ENCODE data around the gene BEST3.

The BEST3 gene

DNA sequence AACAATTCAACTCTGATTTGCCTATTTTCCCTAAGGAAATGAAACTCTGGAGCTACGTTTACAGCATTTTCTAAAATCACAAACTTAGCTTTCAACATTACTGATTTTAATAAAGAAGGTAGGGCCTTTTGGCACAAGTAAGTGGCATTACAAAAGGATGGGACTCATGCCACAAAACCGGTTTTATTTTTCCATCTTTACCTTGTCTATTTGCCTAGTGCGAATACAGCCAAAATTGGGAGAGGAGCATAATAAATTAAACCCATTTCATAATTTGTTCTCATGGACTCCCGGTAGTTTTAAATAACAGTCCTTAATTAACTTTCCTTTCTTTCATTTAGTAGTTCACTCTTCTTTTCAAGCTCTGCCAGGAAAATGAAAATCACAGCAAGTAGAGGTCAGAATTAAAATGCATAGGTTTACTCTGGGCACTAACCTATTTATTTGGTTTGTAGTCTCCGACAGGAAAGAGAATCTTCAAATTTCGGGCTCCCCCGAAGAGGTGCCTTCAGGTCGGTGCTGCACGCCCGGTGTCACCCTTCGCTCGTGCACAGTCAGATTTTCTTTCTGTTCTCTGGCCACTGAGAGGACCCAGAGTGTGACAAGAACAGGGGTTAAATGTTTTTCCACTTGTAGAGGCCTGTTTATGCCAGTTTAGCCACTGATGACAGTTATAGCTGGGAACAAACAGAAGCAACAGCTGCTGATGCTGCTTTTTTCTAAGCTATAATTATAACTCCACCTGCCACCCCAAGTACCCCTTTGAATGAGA lies at the start of gene BEST3:
TSS of gene BEST3 (minus strand) at position 535 of the 772 bp plus-strand sequence. CDS start 1,505 bp downstream, outside the sequence.
- DNase-seq: no peak

DNA sequence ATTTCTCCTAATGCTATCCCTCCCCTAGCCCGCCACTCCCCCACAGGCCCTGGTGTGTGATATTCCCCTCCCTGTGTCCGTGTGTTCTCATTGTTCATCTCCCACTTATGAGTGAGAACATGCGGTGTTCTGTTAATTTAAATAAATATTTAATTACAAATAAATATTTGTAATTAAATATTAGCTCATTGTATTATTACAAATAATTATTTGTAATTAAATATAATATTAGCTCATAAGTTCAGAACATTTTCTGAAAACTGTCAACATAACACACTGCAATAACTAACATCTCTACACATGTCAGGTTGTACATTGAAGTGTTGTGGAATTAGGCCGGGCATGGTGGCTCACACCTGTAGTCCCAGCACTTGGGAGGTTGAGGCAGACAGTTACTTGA lies 45.0 kb upstream of the BEST3 start:
- DNase-seq: no peak

DNA sequence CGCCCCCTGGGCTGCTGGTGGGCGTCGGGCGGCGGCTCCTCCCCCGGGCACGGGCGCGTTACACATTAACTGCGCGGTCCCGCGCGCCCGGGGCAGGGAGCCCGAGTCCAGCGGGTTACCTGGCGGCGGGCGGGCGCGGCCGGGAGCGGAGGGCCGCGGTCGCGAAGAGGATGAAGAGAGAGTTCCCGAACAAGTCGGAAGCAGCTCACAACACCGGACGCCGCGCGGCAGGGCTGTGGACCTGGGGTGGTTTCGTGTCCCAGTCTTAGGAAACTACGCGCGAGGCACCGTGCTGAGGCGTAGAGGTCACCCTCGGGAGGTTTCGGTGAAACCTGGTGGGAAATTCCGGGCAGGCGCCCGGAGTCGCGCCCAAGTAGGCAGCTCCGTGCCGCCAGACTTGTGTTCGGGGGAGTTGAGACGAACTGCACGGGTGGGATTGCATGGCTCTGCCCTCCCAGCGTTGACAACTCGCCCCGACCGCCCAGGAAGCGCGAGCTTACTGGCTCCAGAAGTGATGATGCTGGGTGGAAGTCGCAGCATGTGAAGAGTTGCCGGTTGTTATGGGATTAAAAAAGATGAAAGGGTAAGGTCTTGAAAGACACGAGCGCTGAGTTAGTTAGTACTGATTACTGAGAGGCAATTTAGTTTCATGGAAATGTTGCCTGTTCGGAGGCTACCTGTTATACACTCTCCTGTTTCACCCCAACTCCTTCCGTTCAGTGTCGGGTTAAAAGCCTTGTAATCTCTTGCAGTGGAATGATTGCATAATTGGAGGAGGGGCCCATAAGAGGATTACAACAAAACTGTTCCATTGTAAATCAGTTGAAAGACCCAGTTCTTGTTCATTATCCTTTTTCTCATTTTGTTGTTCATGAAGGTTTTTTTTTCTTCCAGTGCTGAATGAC lies 40.4 kb upstream of the BEST3 start:
- peak; percentile 55 to 69 (median 64) for DNase-seq

DNA sequence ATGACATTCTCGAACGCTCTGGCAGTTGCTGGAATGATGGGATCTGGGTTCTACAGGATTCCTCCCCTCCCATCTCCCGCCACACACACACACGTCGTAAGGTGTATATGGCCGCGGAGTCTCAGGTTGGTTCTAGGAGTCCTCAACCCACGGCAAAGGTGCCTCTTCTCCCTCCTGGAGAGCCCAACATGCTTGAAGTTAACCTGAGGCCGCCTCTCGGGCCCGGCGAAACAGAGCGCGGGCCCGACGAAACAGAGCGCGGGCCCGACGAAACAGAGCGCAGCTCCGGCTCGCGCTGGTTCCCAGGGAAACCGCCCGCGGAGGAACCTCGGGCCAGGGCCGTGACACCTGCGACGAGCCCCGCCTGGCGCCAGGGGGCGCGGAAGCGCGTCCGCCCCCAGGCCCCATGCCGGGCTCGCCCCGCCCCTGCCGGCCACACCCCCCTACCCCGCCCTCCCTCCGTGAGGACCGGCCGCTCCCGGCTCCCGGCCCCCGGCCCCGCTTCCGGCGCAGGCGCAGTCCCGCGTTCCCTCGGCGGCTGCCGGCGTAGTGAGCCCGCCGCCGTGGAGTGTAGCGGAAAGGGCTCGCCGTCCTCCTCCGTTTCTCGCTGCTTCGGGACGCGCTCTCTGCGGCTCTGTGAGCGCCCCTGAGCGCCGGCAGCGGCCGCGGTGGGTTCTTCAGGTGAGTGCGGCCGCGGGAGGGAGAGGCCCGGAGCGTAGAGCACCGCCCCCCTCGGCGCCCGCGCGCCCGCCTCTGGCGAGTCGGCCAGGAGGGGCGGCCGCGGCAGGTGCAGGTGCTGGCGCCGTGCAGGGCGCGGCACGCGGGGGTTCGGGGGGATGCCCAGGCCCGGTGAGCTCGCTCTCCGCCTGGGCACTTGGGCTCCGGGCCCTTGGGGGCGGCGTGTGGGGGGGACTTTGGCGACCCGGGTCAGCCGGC lies 39.5 kb upstream of the BEST3 start, which contains the start of gene RAB3IP:
TSS of gene RAB3IP (plus strand) at position 510 of the 936 bp plus-strand sequence. CDS start 16,549 bp downstream, outside the sequence.
- DNase-seq: peak; percentile 91 to 98 (median 96)

DNA sequence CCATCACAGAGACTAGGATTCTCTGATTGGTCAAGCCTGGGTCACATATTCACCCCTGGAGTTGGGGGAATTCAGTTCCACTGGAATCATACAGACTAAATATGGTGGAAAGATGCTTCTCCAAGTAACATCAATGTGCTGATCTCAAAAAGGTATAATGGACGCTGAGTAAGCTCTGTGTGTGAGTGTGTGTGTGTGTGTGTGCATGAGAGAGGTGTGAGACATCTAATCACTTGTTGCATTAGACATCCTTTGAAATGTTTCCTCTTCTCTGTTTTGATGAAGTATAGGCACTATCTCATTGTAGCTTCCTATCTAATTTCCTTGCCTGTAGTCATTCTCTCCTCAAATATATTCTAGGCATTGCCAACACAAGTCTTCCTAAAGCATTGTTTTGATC lies 34.5 kb upstream of the BEST3 start:
- no peak for DNase-seq

DNA sequence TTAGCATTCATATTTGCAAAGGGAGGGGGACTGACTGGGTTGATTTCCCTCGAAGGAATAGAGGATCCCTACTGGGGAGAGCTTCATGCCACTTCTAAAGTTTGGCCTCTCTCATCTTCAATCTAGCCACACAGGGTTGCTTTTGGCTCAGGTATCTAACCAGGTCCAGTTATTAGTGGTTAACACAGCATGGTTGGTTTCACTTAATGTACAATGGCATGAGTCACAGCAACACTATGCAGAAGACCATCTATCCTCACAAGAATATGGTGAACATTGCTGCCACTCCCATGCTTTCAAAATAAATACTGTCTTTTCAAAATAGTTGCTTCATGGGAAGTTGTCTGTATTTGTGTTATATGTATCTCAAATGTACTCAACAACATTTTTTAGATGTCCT lies 33.0 kb upstream of the BEST3 start:
- DNase-seq: no peak

DNA sequence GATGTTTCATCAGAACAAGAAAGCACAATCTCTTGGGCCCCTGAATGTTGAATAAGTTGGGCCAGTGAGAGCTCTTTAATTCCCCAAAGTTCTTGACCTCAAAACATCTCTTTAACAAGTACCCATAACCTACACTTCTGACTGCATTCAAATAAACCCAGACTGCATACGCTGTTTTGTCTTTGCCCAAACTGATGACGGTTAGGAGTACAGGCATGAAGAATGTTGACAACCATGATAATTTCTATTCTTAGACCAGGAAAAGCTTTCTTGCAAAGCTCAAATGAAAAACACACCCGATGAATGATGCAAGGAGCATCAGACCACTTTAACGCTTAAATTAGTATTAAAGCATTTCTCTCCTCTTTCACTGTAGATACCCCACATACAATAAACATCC lies 27.8 kb upstream of the BEST3 start:
- DNase-seq: no peak

DNA sequence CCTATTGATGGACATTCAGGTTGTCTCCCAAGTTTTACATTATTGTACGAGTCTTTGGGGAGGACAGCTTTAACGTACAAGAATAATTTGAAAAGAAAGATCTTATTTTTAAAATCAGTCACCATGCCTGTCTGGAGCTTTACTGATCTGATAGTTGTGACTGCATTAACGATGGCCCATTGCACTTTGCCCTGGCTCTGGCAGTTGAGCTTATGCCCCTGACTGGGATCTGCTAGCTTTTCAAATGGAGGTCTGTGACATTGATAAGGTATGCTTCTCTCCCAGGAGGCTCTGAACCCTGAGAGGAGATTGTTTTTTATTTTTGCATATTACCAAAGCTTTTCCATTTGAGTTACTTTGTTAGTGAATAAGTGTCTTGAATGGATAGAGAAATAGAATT lies 21.6 kb upstream of the BEST3 start:
- no peak for DNase-seq

DNA sequence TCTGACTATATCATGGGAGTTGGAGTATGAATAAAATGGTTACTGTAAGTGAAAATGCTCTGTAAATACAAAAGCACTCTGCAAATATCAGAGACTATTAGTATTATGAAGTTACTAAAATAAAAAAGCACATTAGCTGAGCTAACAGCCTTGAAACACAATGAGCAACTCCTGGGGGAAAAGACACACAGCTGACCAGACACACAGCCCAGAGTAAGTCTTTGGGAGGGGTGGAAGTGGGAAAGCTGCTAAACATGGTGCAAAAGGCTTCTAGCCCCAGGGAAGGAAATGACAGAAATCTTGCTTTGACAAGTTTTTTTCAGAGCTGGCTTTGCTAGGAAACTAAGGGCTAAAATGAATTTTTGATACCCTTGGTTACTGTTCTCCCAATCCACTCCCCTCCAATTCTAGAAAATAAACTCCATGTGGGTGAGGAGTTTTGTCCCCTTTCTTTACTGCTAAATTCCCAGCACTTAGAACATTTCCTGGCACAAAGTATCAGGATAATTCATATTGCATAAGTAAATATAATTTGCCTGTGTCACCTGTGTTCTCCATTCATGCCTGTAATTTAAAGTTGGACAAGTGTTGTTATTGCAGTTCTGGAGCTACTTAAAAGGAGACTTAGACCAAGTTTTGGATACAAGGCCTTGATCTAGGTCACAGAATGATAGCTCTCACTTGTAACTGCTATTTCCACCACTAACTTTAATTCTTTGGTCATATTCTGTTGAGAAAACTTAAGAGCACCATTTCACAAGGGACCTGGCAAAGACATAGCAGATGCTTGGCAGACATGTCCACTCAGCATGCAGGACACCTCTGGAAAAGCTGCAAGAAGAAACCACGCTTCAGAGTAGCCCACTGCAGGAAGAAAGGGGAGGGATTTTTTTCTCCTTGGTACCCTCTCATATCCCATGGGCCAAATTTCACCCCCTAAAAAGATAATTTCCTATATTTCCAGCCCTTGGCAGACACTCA lies 20.5 kb upstream of the BEST3 start:
- DNase-seq: no peak

DNA sequence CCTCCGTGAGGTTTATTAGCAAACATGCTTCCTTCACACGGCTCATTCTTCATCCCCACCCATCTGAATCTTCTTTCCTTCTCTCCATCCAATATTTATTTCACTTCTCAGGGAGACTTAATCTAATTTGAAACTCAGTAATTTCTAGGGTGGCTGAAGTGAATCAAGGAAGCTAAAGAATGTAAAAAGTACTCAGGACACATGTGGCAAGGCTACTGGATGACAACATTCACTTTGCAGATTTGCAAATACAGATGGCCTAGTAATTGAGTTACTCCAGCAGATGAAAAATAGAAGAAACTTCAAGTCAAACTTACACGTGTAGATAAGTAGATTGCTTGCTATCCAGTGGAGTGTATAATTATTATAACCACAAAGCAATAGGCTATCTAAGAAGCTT lies 15.4 kb upstream of the BEST3 start:
- no peak for DNase-seq

DNA sequence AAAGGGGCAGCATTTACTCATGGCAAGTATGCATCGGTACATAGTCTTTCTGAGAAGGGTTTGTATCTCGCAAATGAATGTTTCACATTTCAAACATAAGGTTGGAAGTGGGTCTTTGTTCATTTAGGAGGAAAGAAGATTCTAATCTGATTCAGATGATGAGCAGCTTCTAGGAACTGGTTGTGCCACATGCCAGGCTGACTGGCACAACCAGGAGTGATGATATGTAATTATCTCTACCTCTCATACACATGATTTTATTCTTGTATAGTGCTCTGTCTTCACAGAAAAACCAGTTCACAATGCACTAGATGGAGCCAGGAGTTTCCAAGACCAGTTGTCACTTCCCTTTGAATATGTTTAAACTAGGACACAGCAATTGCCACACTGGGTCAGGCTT lies 13.7 kb upstream of the BEST3 start:
- DNase-seq: no peak

DNA sequence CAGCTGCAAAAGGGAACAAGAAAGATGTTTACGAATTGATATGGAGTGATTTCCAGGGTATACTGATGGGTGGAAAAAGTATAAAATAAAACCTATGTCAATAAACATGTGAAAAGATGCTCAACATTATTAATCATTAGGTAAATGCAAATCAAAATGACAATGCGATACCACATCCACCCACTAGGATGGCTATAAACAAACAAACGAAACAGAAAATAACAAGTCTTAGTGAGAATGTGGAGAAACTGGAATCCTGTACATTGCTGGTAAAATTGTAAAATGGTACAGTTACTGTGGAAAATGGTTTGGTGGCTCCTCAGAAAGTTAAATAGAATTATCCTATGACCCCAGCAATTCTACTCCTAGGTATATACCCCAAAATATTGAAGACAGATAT lies 9.5 kb upstream of the BEST3 start:
- no peak for DNase-seq

DNA sequence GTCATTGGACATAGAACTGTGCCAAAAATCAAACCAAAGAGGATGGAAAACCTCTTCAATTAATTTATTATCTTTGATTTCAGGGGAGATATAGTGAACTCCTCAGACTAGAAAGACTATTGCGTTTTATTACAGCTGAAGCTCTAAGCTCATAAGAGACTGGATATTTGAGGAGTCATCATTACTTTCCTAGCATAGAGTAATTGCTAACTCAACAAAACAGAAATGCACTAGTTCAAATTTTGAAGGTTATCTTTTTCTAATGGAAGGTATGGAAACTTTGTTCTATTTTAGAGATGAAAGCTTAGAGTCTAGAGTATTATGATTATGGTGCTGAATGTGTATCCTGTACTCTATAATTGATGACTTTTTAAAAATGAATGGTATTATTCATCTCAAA lies 5.3 kb upstream of the BEST3 start:
- DNase-seq: no peak

DNA sequence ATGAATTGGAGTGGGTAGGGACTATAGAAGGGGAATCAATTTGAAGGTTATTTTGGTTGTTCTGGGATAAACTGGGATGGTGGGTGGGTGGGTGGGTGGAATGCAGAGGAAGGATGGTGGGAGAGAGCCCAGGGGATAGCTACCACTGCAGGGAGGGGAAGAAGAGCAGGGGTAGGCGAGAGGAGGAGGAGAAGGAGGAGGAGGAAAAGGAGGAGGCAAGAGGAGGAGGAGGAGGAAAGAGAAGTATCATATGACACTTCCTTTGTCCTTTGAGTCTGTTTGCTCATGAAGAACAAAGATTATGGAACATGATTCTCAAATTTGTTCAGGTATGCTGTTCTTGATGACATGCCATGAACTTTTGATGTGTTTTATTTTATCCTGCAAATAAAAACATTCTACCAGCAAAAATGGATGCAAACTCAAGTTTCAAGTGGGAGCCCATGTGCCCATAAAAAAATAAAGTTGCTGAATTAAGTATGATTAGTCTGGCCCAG lies 4.1 kb upstream of the BEST3 start:
- DNase-seq: no peak

DNA sequence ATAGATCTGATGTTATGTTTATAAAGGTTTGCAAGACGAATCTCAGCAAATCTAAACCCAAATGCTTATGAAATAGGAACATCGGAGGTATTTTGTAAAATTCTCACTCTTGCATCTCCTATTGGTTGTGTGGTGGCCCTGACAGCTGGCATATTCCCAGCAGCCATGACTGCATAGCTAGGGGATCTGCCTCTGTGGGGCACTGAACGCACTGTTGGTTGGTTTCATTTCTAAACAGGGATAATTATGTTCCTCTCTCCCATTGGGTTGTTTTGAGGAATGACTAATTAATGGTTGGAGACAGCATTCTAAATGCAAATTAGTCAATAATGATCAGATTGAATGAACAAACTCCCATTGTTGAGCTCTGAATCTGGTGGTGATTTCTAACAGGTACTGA lies 2.7 kb upstream of the BEST3 start:
- DNase-seq: no peak

DNA sequence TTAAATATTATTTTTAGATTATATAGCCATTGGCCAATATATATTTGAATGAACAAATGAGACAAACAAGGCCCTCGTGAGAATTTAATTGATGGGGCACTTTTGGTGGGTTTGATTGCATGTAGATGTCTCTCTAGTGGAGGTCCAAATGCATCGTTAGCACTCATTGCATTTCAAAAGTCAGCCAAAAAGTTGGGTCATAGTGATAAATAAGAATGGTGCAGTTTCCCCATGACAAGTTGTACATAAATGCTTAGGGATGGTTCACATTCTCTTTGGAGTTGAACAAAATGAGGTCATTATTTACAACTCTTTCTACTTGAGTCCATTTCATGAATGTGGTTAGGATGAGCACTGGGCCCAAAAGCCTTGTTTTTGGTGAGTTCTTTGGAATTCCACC lies 1.0 kb downstream of the BEST3 start:
- DNase-seq: no peak

DNA sequence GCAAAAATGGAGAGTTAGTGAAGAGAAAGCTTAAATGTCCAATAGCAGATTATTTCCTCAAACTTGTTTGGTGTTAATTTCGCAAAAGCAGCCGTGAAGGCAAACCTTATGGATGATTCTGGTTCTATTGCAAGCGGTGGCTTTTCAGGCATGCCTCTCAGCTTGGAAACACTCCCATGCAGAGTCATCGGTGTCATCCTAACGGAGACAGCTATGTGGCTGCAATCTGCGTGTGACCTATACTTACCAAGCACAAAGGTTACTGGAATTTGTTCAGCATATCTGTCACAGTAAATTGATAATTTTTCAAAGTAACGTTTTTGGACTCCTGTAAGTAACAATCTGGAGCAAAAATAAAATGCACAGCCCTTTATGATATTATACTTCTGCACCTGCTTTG lies 5.0 kb downstream of the BEST3 start:
- DNase-seq: no peak

DNA sequence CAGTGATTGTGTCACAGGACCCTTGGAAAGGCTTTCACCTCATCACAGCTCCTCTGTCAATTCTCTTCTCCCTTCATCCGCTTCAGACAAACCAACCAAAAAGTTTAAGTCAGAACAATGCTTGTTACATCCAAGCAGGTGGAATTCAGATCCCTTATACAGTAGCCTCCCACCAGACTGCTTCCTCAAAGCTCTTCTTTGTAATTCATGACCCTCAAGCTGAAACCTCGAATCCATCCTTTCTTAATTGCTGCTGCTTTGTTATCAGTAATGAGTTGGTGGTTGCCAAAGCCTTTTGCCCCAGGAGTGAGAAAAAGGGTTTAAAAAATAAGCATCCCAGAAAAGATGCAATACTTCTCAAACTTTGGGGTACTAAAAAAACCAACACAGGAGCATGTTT lies 9.5 kb downstream of the BEST3 start:
- DNase-seq: no peak

DNA sequence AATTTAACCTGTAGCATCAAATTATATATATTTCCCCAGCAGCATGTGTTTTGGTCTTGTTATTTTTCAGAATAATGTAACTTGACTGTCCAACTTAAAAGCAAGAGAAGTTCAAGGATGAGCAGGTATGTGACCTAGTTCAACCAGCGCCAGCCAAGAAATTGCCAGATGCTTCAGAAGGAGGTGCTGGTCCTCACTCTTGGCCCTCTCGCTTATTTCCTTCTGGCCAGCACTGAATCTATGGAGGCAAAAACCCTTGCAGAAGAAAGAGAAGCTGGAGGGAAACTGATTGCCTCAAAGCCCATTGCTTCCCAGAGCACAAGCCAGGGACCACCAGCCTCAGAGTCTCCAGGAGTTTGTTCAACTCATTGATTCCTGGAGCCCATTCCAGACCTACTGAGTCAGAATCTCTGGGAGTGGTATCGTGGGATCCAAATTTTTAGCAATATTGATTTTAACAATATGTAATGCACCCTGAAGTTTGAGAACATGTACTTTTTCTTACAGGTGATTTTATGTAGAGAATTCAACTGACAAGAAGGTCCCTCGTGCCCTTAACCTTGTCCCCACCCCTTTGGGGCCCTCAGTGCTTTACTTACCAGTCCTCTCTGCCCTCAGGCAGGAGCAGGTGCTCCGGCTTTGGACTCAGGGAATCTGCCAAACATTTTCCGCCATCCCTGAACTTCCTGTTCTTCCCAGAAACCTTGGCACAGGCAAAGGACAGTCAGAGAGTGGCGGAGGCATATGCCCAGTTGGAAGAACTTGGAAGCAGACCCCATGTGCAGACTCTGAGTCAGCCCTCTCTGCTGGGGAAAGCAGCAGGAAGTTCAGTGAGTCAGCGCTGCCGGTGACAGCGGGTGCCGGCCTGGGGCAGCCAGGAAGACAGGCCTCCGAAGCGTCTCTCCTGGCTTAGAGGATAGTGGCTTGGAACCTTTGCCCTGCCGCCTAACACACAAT lies 10.4 kb downstream of the BEST3 start:
- peak; percentile 82 to 87 (median 85) for DNase-seq

DNA sequence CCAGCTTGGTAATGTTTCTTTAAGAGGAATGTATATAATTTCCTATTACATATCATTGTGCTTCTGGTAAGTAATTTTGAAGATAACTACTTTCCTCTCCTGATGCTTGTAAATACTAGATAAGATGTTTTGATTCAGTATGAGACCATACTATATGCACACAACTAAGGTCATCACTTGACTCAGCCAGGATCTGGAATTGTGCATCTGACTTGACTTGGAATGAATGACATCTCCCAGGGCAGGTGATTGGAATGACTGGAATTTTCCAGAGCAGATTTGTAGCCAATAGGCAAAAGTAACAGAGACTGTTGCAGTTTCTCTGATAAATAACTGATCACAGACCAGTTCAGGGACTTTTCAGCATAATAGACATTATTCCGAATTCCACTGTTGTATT lies 11.1 kb downstream of the BEST3 start:
- DNase-seq: no peak
